Measurements from ENCODE around the gene HOXA9. TPM values are rescaled to one million over a fixed set of nuclear protein-coding genes. Genes with fewer than 3 reads are reported as not detected.

The HOXA9 gene
- total and polyA plus RNA-seq, 2 of the 8 experiments (the other 6 are each of a cell fraction or from before 2014, with no cell fraction given) = not detected

GRCh38 chr7:27112955-27113949 lies 52.1 kb downstream of the HOXA9 start (continued):
- TF ChIP-seq TAF7 (optimal IDR thresholded peaks at IDR 0.05; ENCODE audit: borderline replicate concordance, low read depth, low read length) (no peak), HDAC6 (IDR thresholded peaks at IDR 0.05; ENCODE audit: low read depth, low read length) (no peak), YY1 (IDR thresholded peaks at IDR 0.05; ENCODE audit: low read depth, low read length) (peak; percentile 30; the same call in 1 of the 2 replicates), TAF1 (IDR thresholded peaks at IDR 0.05; ENCODE audit: low read depth, low read length) (no peak), POLR2AphosphoS5 (IDR thresholded peaks at IDR 0.05; ENCODE audit: low read depth, low read length) (no peak), CBX8 (IDR thresholded peaks at IDR 0.05; ENCODE audit: borderline replicate concordance, low read depth, low read length) (no peak), BRCA1 (IDR thresholded peaks at IDR 0.05; ENCODE audit: low read depth, low read length) (no peak), POU5F1 (IDR thresholded peaks at IDR 0.05; ENCODE audit: low read depth, low read length) (no peak), SIN3A (conservative IDR thresholded peaks at IDR 0.05 in 1 of 2, IDR thresholded peaks at IDR 0.05 in 1 of 2; ENCODE audit: low read depth in 1 of 2, low read length in 2 of 2) (no peak), RNF2 (IDR thresholded peaks at IDR 0.05; ENCODE audit: borderline replicate concordance, low read depth, low read length, missing control alignments, poor library complexity, severe bottlenecking) (peak; percentile 98), SP1 (IDR thresholded peaks at IDR 0.05; ENCODE audit: low read depth, low read length) (peak; percentile 19; the same call in 1 of the 2 replicates), TBP (IDR thresholded peaks at IDR 0.05; ENCODE audit: low read depth, low read length) (no peak)

MicroRNA genes within 50 kb of the gene (microRNA counts, 767-probe panel; counts per million panel counts)
- microRNA hsa-miR-196b-5p = 879 counts per million, percentile 95 among the panel's probes with 10 or more counts

Small RNAs within 50 kb of the gene (microRNA-seq; reads per million reads assigned to microRNA genes)
- 0.41 to 3.0 reads per million in 2 experiments for gene MIR196B (ENCODE audit: borderline microRNAs expressed in 2 of 2, borderline number of aligned reads in 2 of 2, borderline replicate concordance in 1 of 2)

Small RNAs within 50 kb of the gene (small RNA-seq; reads per million reads assigned to genes)
- not detected for gene AC004080.5 (ENCODE audit: insufficient read depth)
- not detected for gene RF02140 (ENCODE audit: insufficient read depth)
- gene RF02141 (ENCODE audit: insufficient read depth) = not detected

Other genes starting within 250 kb of the HOXA9 start
- gene HOXA1, start 69.5 kb downstream of the HOXA9 start, total RNA-seq (2021; fragmentation: NEBNext Ultra II Directional; extraction: Animal tissue kit (Norgen Biotek cat#: 25700)) = not detected in 2 replicates
- not detected in 2 replicates for gene HOXA1, start 69.5 kb downstream of the HOXA9 start, polyA plus RNA-seq (2011; rRNA removed)
- not detected in 2 replicates for gene HOXA2, start 62.9 kb downstream of the HOXA9 start, total RNA-seq (2021; fragmentation: NEBNext Ultra II Directional; extraction: Animal tissue kit (Norgen Biotek cat#: 25700))
- not detected in 2 replicates for gene HOXA2, start 62.9 kb downstream of the HOXA9 start, polyA plus RNA-seq (2011; rRNA removed)
- not detected in 2 replicates for gene HOXA4, start 34.8 kb downstream of the HOXA9 start, total RNA-seq (2021; fragmentation: NEBNext Ultra II Directional; extraction: Animal tissue kit (Norgen Biotek cat#: 25700))
- gene HOXA4, start 34.8 kb downstream of the HOXA9 start, polyA plus RNA-seq (2011; rRNA removed) = not detected in 2 replicates
- gene HOXA5, start 21.9 kb downstream of the HOXA9 start, total RNA-seq (2021; fragmentation: NEBNext Ultra II Directional; extraction: Animal tissue kit (Norgen Biotek cat#: 25700)) = not detected in 2 replicates
- gene HOXA5, start 21.9 kb downstream of the HOXA9 start, polyA plus RNA-seq (2011; rRNA removed) = not detected in 2 replicates
- gene HOXA6, start 17.8 kb downstream of the HOXA9 start, total RNA-seq (2021; fragmentation: NEBNext Ultra II Directional; extraction: Animal tissue kit (Norgen Biotek cat#: 25700)) = not detected in 2 replicates
- gene HOXA6, start 17.8 kb downstream of the HOXA9 start, polyA plus RNA-seq (2011; rRNA removed) = not detected in 2 replicates
- not detected in 2 replicates for gene HOXA3, start 13.0 kb downstream of the HOXA9 start, total RNA-seq (2021; fragmentation: NEBNext Ultra II Directional; extraction: Animal tissue kit (Norgen Biotek cat#: 25700))
- gene HOXA3, start 13.0 kb downstream of the HOXA9 start, polyA plus RNA-seq (2011; rRNA removed) = not detected in 2 replicates
- not detected in 2 replicates for gene HOXA7, start 8.9 kb downstream of the HOXA9 start, total RNA-seq (2021; fragmentation: NEBNext Ultra II Directional; extraction: Animal tissue kit (Norgen Biotek cat#: 25700))
- 0.03 TPM in 1 of 2 replicates, not detected in the other for gene HOXA7, start 8.9 kb downstream of the HOXA9 start, polyA plus RNA-seq (2011; rRNA removed)
- gene HOXA10, start 8.8 kb upstream of the HOXA9 start, total RNA-seq (2021; fragmentation: NEBNext Ultra II Directional; extraction: Animal tissue kit (Norgen Biotek cat#: 25700)) = not detected in 2 replicates
- gene HOXA10, start 8.8 kb upstream of the HOXA9 start, polyA plus RNA-seq (2011; rRNA removed) = not detected in 2 replicates
- not detected in 2 replicates for gene HOXA11, start 19.7 kb upstream of the HOXA9 start, total RNA-seq (2021; fragmentation: NEBNext Ultra II Directional; extraction: Animal tissue kit (Norgen Biotek cat#: 25700))
- gene HOXA11, start 19.7 kb upstream of the HOXA9 start, polyA plus RNA-seq (2011; rRNA removed) = not detected in 2 replicates
- gene HOXA13, start 34.6 kb upstream of the HOXA9 start, total RNA-seq (2021; fragmentation: NEBNext Ultra II Directional; extraction: Animal tissue kit (Norgen Biotek cat#: 25700)) = not detected in 2 replicates
- gene HOXA13, start 34.6 kb upstream of the HOXA9 start, polyA plus RNA-seq (2011; rRNA removed) = not detected in 2 replicates
- gene EVX1, start 77.3 kb upstream of the HOXA9 start, total RNA-seq (2021; fragmentation: NEBNext Ultra II Directional; extraction: Animal tissue kit (Norgen Biotek cat#: 25700)) = not detected in 2 replicates
- gene EVX1, start 77.3 kb upstream of the HOXA9 start, polyA plus RNA-seq (2011; rRNA removed) = 0.02 TPM in 1 of 2 replicates, not detected in the other

Measured in H1 (cell line).